CD4-positive, alpha-beta T cell treated with Interleukin-6 at 100 ng/mL for 8 hours (primary cell): ENCODE measurements around the gene F7.
"Not testable (repeated sequence)": the region's sequence is repeated elsewhere in the genome, so short reads cannot be mapped to it uniquely, and the experiment has no call there.

Experiments
- DNase-seq: peaks from one replicate; pipeline ENCODE4 v3.0.0-alpha.2; 2020; ENCODE audit warnings: mixed read lengths, low spot score

F7 gene

DNA sequence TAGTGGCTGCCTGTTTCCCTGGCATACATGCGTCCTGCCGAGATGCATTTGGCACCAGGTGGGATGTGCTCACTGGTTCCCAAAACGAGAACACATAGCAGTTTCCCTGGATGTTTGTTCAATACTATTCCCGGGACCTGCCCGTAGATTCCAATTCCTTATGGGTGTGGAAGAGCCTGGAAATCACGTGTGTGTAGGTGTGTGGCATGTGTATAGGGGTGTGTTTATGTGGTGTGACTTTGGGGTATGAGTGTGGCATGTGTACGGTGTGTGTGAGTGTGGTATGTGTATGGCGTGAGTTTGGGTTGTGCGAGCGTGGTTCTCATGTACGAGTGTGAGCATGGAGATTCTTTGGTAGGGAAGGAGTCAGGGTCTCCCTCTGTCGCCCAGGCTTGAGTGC is 2.9 kb upstream of the F7 start:
- no peak for DNase-seq

DNA sequence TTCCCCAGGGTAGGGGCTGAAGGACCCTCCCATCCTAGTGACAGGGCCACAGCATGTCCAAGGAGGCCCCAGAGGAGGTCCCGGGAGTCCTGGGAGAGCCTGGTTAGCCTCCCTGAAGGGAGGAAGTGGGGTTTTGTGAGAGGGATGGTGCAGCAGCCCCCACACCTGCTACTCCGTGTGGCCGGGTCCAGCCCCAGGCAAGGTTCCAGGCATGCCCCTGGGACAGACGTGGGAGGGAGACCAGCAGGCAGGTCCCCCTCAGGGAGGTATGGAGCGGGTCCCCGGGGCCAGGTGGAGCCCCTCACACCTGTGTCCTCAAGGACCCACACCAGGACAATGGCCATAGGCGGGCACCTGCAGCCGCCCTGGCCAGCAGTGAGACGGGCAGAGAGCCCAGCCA is 1.9 kb upstream of the F7 start:
- no peak for DNase-seq

DNA sequence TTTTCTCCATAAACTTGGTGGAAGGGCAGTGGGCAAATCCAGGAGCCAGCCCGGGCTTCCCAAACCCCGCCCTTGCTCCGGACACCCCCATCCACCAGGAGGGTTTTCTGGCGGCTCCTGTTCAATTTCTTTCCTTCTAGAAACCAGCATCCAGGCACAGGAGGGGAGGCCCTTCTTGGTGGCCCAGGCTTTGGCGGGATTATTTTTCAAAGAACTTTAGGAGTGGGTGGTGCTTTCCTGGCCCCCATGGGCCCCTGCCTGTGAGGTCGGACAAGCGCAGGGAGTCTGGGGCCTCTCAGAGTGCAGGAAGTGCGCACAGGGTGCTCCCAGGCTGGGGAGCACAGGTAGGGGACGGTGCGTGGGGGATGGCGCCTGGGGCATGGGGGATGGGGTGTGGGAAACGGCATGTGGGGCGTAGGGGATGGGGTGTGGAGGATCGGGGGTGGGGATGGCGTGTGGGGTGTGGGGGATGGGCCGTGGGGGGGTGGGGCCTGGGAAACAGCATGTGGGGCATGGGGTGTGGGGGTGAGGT is 396 bp downstream of the F7 start:
- DNase-seq, result no peak

GRCh38 chr13:113106711-113107351 is 1.2 kb downstream of the F7 start:
- no peak for DNase-seq

DNA sequence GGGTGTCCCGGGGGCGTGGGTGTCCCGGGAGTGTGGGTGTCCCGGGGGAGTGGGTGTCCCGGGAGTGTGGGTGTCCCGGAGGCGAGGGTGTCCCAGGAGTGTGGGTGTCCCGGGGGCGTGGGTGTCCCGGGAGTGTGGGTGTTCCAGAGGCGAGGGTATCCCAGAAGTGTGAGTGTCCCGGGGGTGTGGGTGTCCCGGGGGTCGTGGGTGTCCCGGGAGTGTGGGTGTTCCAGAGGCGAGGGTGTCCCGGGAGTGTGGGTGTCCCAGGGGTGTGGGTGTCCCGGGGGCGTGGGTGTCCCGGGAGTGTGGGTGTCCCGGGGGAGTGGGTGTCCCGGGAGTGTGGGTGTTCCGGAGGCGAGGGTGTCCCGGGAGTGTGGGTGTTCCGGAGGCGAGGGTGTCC is 2.9 kb downstream of the F7 start:
- DNase-seq, result not testable (repeated sequence)

- DNase-seq, result no peak
Measured at GRCh38 chr13:113109151-113110047, 3.8 kb downstream of the F7 start.

GRCh38 chr13:113110048-113110851 is 4.7 kb downstream of the F7 start:
- DNase-seq, result no peak

DNA sequence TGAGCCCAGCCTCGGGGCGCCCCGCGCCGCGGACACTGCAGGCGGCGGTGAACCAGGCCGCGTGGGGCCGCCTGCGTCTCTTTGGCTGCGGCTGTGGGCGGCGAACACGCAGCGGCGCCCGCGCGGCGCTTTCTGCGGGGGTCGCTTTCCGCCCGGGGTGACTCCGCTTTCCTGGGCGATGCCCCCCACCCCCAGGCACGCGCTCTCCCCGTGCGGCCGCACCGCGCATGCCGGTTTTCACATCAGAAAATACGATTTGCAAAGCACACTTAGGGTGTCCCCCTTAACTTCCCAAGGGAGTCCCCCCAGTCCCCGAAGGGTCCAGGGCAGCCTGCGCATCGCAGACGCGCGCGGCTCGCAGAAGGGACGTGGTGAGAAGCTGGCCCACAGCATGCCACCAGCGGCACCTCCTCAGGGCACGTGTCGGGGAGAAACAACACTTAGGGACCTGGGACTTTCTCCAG is 5.3 kb downstream of the F7 start:
- DNase-seq, result no peak

- not testable (repeated sequence) for DNase-seq
Measured at GRCh38 chr13:113111821-113112220, 6.2 kb downstream of the F7 start.

- DNase-seq, result not testable (repeated sequence)
Measured at GRCh38 chr13:113112475-113112874, 6.9 kb downstream of the F7 start.

GRCh38 chr13:113112893-113113845 is 7.6 kb downstream of the F7 start:
- DNase-seq, result no peak

DNA sequence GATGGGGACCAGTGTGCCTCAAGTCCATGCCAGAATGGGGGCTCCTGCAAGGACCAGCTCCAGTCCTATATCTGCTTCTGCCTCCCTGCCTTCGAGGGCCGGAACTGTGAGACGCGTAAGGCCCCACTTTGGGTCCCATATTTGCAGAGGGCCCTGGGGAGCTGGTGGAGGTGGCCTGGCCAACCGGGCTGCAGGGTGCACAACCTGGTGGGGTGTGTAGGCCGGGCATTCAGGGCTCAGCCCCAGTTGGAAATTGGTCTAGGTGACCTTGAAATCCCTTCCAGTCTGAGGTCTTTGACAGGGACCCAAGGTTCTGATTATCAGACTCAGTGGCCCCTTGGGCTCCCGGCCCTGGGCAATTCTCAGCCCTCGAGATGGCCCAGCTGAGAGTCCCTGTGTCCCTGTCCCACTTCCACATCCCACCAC is 8.3 kb downstream of the F7 start:
- no peak for DNase-seq

DNA sequence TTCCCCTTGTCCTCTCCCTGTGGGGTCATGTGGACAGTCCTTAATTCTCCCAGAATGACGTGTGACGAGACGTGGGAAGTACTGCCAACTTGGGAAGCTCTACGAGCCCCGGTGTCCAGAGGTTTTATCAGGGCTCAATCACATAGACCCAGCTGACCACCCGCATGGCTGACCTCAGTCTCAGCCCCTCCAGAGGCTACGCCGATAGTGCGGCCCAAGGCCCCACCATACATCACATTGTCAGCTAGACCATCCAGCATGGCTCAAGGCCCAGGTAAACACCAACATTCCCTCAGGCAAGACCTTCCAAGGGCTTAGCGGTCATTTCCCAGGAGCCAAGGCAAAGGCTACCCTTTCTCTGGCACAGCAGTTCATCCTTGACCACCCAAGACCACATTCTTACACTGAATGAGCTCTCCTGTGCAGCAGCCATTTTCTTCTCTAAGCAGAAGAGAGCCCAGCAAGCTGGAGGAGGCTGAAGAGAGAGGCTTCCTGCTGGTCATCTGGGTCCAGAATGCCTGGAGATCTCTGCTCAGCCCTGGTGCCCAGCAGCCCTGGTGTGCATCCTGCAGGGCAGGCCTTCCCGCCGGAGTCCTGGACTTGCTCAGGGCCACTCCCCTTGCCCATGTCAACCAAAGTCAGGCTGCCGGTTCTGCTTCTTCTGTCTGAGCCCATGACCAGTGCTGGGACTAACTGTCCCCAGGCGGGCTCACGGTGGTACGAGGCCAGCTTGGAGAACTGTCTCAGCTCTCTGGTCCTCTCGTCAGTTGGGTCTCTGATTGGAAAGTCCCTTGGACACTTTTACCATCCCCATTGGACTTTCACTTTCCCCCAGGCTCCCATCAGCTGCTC is 9.1 kb downstream of the F7 start:
- DNase-seq, result no peak

DNA sequence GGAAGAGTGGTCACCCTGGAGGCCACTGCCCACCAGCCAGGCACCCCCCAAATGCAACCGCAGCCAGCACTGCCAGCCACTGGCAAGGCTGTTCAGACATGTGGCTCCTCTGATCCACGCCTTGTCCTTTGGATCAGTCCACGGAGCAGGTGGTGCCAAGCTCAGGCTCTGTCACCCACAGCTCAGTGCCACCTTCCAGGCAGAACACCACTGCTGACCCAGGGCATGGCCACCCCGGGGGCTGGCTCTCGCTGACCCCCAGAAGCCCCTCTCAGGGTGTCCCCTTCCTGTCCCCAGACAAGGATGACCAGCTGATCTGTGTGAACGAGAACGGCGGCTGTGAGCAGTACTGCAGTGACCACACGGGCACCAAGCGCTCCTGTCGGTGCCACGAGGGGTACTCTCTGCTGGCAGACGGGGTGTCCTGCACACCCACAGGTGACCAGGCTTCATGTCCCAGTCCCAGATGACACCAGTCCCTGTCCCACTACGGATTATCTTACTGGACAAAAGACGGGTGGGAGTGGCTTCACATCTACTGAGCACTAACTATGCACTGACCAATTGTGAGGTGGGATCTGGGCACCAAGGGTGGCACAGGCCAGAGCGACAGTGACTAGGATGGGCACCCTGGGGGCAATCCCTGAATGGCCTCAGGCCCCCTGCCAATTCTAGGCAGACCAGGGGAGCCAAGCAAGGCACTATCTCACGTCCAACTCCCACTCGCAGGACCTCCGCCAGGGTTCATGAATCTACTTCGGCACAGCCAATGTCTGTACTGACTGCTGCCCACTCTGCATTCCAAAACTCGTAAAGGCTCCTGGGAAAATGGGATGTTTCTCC is 10.0 kb downstream of the F7 start:
- no peak for DNase-seq

DNA sequence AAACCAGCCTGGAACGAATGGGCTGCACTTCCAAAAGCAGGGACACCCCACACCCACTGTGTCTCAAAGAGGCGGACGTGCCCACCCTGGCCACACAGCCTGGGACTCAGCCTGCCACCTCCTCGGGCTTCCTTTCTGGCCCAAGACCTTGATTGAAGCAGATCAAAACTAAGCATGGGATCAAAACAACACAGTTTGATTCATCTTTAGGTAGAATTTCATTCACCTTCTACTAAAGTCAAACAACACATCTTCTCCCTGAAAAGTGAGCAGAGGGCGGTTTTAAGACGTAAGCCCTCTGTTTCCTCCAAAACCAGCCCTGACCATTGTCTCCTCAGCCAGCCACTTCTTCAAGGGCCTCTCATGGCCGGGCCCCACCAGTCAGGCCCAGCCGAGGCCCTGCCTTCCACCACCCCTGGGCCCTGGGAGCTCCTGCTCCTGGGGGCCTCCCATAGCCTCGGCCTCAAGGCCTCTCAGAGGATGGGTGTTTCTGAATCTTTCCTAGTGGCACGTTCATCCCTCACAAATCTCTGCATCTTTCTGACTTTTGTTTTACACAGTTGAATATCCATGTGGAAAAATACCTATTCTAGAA is 10.7 kb downstream of the F7 start:
- DNase-seq, result no peak

GRCh38 chr13:113116871-113117271 is 11.3 kb downstream of the F7 start:
- no peak for DNase-seq

- DNase-seq, result no peak
Measured at GRCh38 chr13:113117335-113117872, 11.8 kb downstream of the F7 start.

GRCh38 chr13:113117911-113118260 is 12.3 kb downstream of the F7 start:
- DNase-seq, result no peak
